Measurements from ENCODE around the gene SLC23A2.
"Not testable (repeated sequence)": the region's sequence is repeated elsewhere in the genome, so short reads cannot be mapped to it uniquely, and the experiment has no call there.

The SLC23A2 gene

GRCh38 chr20:4897600-4897999 lies 103.7 kb downstream of the SLC23A2 start:
- no peak for FAIRE-seq

GRCh38 chr20:4896971-4897497 lies 104.3 kb downstream of the SLC23A2 start:
- no peak for FAIRE-seq

- no peak for FAIRE-seq
These were observed 105.1 kb downstream of the SLC23A2 start for GRCh38 chr20:4896119-4896702.

GRCh38 chr20:4894981-4895381 lies 106.3 kb downstream of the SLC23A2 start:
- no peak for FAIRE-seq

- no peak for FAIRE-seq
These were observed 106.9 kb downstream of the SLC23A2 start for GRCh38 chr20:4894409-4894808.

- FAIRE-seq = no peak
These were observed 107.6 kb downstream of the SLC23A2 start for GRCh38 chr20:4893709-4894108.

GRCh38 chr20:4891997-4892396 lies 109.3 kb downstream of the SLC23A2 start:
- no peak for FAIRE-seq

- no peak for FAIRE-seq
These were observed 110.0 kb downstream of the SLC23A2 start for GRCh38 chr20:4891190-4891763.

- FAIRE-seq = no peak
These were observed 111.9 kb downstream of the SLC23A2 start for GRCh38 chr20:4889446-4889845.

- FAIRE-seq = no peak
These were observed 113.7 kb downstream of the SLC23A2 start for GRCh38 chr20:4887586-4887985.

- no peak for FAIRE-seq
These were observed 114.4 kb downstream of the SLC23A2 start for GRCh38 chr20:4886771-4887527.

GRCh38 chr20:4885877-4886276 lies 115.4 kb downstream of the SLC23A2 start:
- no peak for FAIRE-seq

- no peak for FAIRE-seq
These were observed 117.8 kb downstream of the SLC23A2 start for GRCh38 chr20:4883546-4883945.

GRCh38 chr20:4883051-4883450 lies 118.3 kb downstream of the SLC23A2 start:
- FAIRE-seq = no peak

- FAIRE-seq = no peak
These were observed 120.1 kb downstream of the SLC23A2 start for GRCh38 chr20:4881006-4881730.

- FAIRE-seq = no peak
These were observed 121.3 kb downstream of the SLC23A2 start for GRCh38 chr20:4880051-4880450.

- FAIRE-seq = not testable (repeated sequence)
These were observed 123.2 kb downstream of the SLC23A2 start for GRCh38 chr20:4878099-4878498.

- peak; percentile 99 for FAIRE-seq
These were observed 124.6 kb downstream of the SLC23A2 start for GRCh38 chr20:4876731-4877130.

GRCh38 chr20:4876301-4876700 lies 125.0 kb downstream of the SLC23A2 start:
- FAIRE-seq = no peak

GRCh38 chr20:4875578-4876067 lies 125.7 kb downstream of the SLC23A2 start:
- FAIRE-seq = peak; percentile 97

GRCh38 chr20:4873396-4873795 lies 127.9 kb downstream of the SLC23A2 start:
- FAIRE-seq = no peak

GRCh38 chr20:4871486-4871885 lies 129.8 kb downstream of the SLC23A2 start:
- no peak for FAIRE-seq

GRCh38 chr20:4870906-4871305 lies 130.4 kb downstream of the SLC23A2 start:
- FAIRE-seq = no peak

Measured in islet of Langerhans (tissue), 1 donor.